ENCODE results near the gene SNTG2. TPM values are rescaled to one million over a fixed set of nuclear protein-coding genes. Genes with fewer than 3 reads are reported as not detected.

Gene SNTG2
- total RNA-seq, 4 donors from 2014 or later = 3.3 to 7.4 (median 4.5) TPM

- peaks cover 0 to 5% (median 0%) of the 10 kb centered on the region in 4 donors for H3K27me3 ChIP-seq
- H3K4me1 ChIP-seq = no peaks in the 10 kb centered on the region
- H3K36me3 ChIP-seq = no peaks in the 10 kb centered on the region
- TF ChIP-seq EP300 (IDR thresholded peaks at IDR 0.05) (no peak), POLR2AphosphoS5 (IDR thresholded peaks at IDR 0.05) (no peak), CTCF (IDR thresholded peaks at IDR 0.05) (no peak), POLR2A (IDR thresholded peaks at IDR 0.05; ENCODE audit: low read depth) (no peak)
- no peak overlapping the region for H3K27ac ChIP-seq (replicated peaks in 1 of 4)
- 56% methylated on average over 9 of the region's 10 CpGs for WGBS
- DNase-seq (ENCODE audit: extremely low spot score) = no peak
- intact Hi-C loops (cut with DNase I) = no loop called here
- H3K4me3 ChIP-seq = no peak overlapping the region
- H3K9me3 ChIP-seq = no peaks in the 10 kb centered on the region
Observed at GRCh38 chr2:1339388-1340140, 388.9 kb downstream of the SNTG2 start.

- peaks cover 0 to 5% (median 0%) of the 10 kb centered on the region in 4 donors for H3K27me3 ChIP-seq
- intact Hi-C loops (cut with DNase I) = no loop called here
- no peak overlapping the region for H3K4me3 ChIP-seq
- no peak for DNase-seq (ENCODE audit: extremely low spot score)
- H3K4me1 ChIP-seq = no peaks in the 10 kb centered on the region
- TF ChIP-seq EP300 (IDR thresholded peaks at IDR 0.05) (no peak), POLR2A (IDR thresholded peaks at IDR 0.05; ENCODE audit: low read depth) (no peak), CTCF (IDR thresholded peaks at IDR 0.05) (no peak), POLR2AphosphoS5 (IDR thresholded peaks at IDR 0.05) (no peak)
- H3K9me3 ChIP-seq = no peaks in the 10 kb centered on the region
- no peak overlapping the region for H3K27ac ChIP-seq (replicated peaks in 1 of 4)
- no peaks in the 10 kb centered on the region for H3K36me3 ChIP-seq
- 74% methylated on average over 5 of the region's 5 CpGs for WGBS
Observed at GRCh38 chr2:1340141-1340512, 389.5 kb downstream of the SNTG2 start.

GRCh38 chr2:1341404-1342120 lies 390.9 kb downstream of the SNTG2 start:
- H3K4me3 ChIP-seq = no peak overlapping the region
- 73% methylated on average over 4 of the region's 4 CpGs for WGBS
- H3K9me3 ChIP-seq = no peaks in the 10 kb centered on the region
- no peak overlapping the region for H3K27ac ChIP-seq (replicated peaks in 1 of 4)
- H3K36me3 ChIP-seq = no peaks in the 10 kb centered on the region
- TF ChIP-seq POLR2A (IDR thresholded peaks at IDR 0.05; ENCODE audit: low read depth) (no peak), POLR2AphosphoS5 (IDR thresholded peaks at IDR 0.05) (no peak), EP300 (IDR thresholded peaks at IDR 0.05) (no peak), CTCF (IDR thresholded peaks at IDR 0.05) (no peak)
- H3K4me1 ChIP-seq = no peaks in the 10 kb centered on the region
- peaks cover 0 to 5% (median 0%) of the 10 kb centered on the region in 4 donors for H3K27me3 ChIP-seq
- DNase-seq (ENCODE audit: extremely low spot score) = no peak
- intact Hi-C loops (cut with DNase I) = no loop called here

GRCh38 chr2:1348789-1349188 lies 398.1 kb downstream of the SNTG2 start:
- Histone ChIP-seq H3K27ac (replicated peaks in 1 of 4) (no peak overlapping the region), H3K27me3 (no peaks in the 10 kb centered on the region), H3K4me1 (no peaks in the 10 kb centered on the region), H3K36me3 (no peaks in the 10 kb centered on the region), H3K4me3 (no peak overlapping the region), H3K9me3 (peaks cover 0 to 28% (median 15%) of the 10 kb centered on the region in 4 donors)
- 100% methylated on average over 1 of the region's 1 CpG for WGBS
- intact Hi-C loops (cut with DNase I) = no loop called here
- DNase-seq (ENCODE audit: extremely low spot score) = no peak
- TF ChIP-seq POLR2A (IDR thresholded peaks at IDR 0.05; ENCODE audit: low read depth) = no peak
- TF ChIP-seq EP300 (IDR thresholded peaks at IDR 0.05) = no peak
- TF ChIP-seq POLR2AphosphoS5 (IDR thresholded peaks at IDR 0.05) = no peak
- no peak for TF ChIP-seq CTCF (IDR thresholded peaks at IDR 0.05)

Data from esophagus muscularis mucosa (tissue), 4 donors.